Panc1 (cell line): Measurements from ENCODE around the gene XYLT1. TPM values are rescaled to one million over a fixed set of nuclear protein-coding genes. Genes with fewer than 3 reads are reported as not detected.

Source experiments
- ATAC-seq: fragments of 200-7000 bp; cut with Tn5 transposase; 2 replicates; pipeline ENCODE4 v1.9.1; 2020; ENCODE audit warnings: mild to moderate bottlenecking, moderate library complexity
- BruUV-seq: library from RNA; stranded (reverse); fragments of 400-500 nt; replicated peaks from 2 replicates; lab custom pipeline; 2021; lab: Mats Ljungman, UMichigan
- CTCF ChIA-PET: fragments of 300-600 bp; sonication (Branson Sonifier 250); formaldehyde crosslinking; loops from one replicate; lab custom pipeline; 2022; ENCODE audit warnings: antibody characterized with exemption; lab: Charles Lee
- POLR2A ChIA-PET: fragments of 300-600 bp; sonication (Branson Sonifier 250); formaldehyde crosslinking; loops from one replicate; lab custom pipeline; 2022; ENCODE audit warnings: antibody characterized with exemption; lab: Charles Lee
- DNase-seq: peaks from one replicate; pipeline ENCODE4 v3.0.0-alpha.2; 2010; ENCODE audit warnings: low read depth, low spot score
- H3K27ac ChIP-seq: 2 replicates; pipeline ENCODE4 v1.5.1; 2011; ENCODE audit warnings: mild to moderate bottlenecking, low read length, inconsistent platforms
- H3K27me3 ChIP-seq: fragments of 200-500 bp; sonication (Bioruptor generic); 2 replicates; pipeline ENCODE4 v1.6.0; 2014; ENCODE audit warnings: low read length, inconsistent platforms; ENCODE audit not compliant: control insufficient read depth, insufficient read depth
- H3K36me3 ChIP-seq: fragments of 200-500 bp; sonication (Bioruptor generic); 2 replicates; pipeline ENCODE4 v1.5.1; 2014; ENCODE audit warnings: inconsistent platforms, mild to moderate bottlenecking, low read length, moderate library complexity; ENCODE audit not compliant: control insufficient read depth, insufficient read depth
- H3K4me1 ChIP-seq: 2 replicates; pipeline ENCODE4 v1.5.1; 2011; ENCODE audit warnings: inconsistent platforms, mild to moderate bottlenecking, low read length, moderate library complexity; ENCODE audit not compliant: control insufficient read depth, insufficient read depth
- H3K4me3 ChIP-seq, 2 experiments: 2 replicates each; pipeline ENCODE4 v1.5.1; 2011 to 2012; ENCODE audit warnings: low read depth in 2 of 2, low read length in 2 of 2, mild to moderate bottlenecking in 2 of 2, inconsistent platforms in 1 of 2, moderate library complexity in 1 of 2
- H3K9me3 ChIP-seq: fragments of 200-500 bp; sonication (Bioruptor generic); 2 replicates; pipeline ENCODE4 v1.5.1; 2014; ENCODE audit warnings: low read depth, mild to moderate bottlenecking, inconsistent platforms, low read length, moderate library complexity; ENCODE audit not compliant: control insufficient read depth, insufficient read depth
- CTCF ChIP-seq: fragments of 450-650 bp; IDR thresholded peaks from 2 replicates; pipeline ENCODE4 v1.5.1; 2017; ENCODE audit warnings: mild to moderate bottlenecking
- POLR2AphosphoS5 ChIP-seq: IDR thresholded peaks from 2 replicates; pipeline ENCODE4 v1.6.1; 2012; ENCODE audit warnings: mild to moderate bottlenecking, low read depth, low read length, moderate library complexity
- SIN3A ChIP-seq: IDR thresholded peaks from 2 replicates; pipeline ENCODE4 v1.6.1; 2012; ENCODE audit warnings: low read depth, mild to moderate bottlenecking, low read length, moderate library complexity, borderline replicate concordance; ENCODE audit not compliant: insufficient read depth
- TCF7L2 ChIP-seq: IDR thresholded peaks from 2 replicates; pipeline ENCODE4 v1.6.1; 2011; ENCODE audit warnings: mild to moderate bottlenecking, low read depth, low read length, inconsistent platforms
- in situ Hi-C: cut with HindIII; loops from 2 replicates; pipeline ENCODE4 v1.10.0; 2016; ENCODE audit warnings: low sequenced_read_pairs, low pct_unique_long_range_greater_than_20kb
- intact Hi-C: fragments of 100-400 bp; cut with micrococcal nuclease; formaldehyde crosslinking; loops from one replicate; pipeline ENCODE4 v1.10.0; 2022; ENCODE audit not compliant: unreplicated experiment
- total RNA-seq: library from RNA; stranded (reverse); gene quantifications from one replicate; pipeline ENCODE4 v1.2.1, GENCODE V29; 2021; ENCODE audit not compliant: unreplicated experiment
- TF ChIP-seq, protein P1 (sequence below), 2 experiments: IDR thresholded peaks; 2 replicates each; pipeline ENCODE4 v1.6.1; 2011 to 2012; ENCODE audit warnings: low read depth in 2 of 2, control low read depth in 1 of 2, low read length in 1 of 2, mild to moderate bottlenecking in 1 of 2, moderate library complexity in 1 of 2; ENCODE audit not compliant: insufficient read depth in 1 of 2

The XYLT1 gene
- total RNA-seq, 1 experiment from 2014 or later: 0.62 TPM

GRCh38 chr16:17276010-17276530, 194.7 kb downstream of the XYLT1 start:
- H3K36me3 ChIP-seq: no peaks in the 10 kb centered on the region
- DNase-seq: no peak
- BruUV-seq: no TSS peak
- POLR2A ChIA-PET: no interaction called here
- TF ChIP-seq CTCF (no peak), SIN3A (no peak)
- TF ChIP-seq, protein P1, sequence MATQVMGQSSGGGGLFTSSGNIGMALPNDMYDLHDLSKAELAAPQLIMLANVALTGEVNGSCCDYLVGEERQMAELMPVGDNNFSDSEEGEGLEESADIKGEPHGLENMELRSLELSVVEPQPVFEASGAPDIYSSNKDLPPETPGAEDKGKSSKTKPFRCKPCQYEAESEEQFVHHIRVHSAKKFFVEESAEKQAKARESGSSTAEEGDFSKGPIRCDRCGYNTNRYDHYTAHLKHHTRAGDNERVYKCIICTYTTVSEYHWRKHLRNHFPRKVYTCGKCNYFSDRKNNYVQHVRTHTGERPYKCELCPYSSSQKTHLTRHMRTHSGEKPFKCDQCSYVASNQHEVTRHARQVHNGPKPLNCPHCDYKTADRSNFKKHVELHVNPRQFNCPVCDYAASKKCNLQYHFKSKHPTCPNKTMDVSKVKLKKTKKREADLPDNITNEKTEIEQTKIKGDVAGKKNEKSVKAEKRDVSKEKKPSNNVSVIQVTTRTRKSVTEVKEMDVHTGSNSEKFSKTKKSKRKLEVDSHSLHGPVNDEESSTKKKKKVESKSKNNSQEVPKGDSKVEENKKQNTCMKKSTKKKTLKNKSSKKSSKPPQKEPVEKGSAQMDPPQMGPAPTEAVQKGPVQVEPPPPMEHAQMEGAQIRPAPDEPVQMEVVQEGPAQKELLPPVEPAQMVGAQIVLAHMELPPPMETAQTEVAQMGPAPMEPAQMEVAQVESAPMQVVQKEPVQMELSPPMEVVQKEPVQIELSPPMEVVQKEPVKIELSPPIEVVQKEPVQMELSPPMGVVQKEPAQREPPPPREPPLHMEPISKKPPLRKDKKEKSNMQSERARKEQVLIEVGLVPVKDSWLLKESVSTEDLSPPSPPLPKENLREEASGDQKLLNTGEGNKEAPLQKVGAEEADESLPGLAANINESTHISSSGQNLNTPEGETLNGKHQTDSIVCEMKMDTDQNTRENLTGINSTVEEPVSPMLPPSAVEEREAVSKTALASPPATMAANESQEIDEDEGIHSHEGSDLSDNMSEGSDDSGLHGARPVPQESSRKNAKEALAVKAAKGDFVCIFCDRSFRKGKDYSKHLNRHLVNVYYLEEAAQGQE (IDR thresholded peaks at IDR 0.05; ENCODE audit: insufficient read depth in 1 of 2, low read depth in 2 of 2, low read length in 1 of 2): no peak
- ATAC-seq: no peak
- H3K4me3 ChIP-seq: no peak overlapping the region
- CTCF ChIA-PET: no interaction called here
- intact Hi-C loops (loop anchor here (10.0 kb wide), 1 partner anchor 59 kb away; no protein-coding TSS in a partner anchor), in situ Hi-C loops (no loop called here)
- H3K4me1 ChIP-seq: no peaks in the 10 kb centered on the region
- H3K27ac ChIP-seq: no peak overlapping the region
- H3K27me3 ChIP-seq: peaks cover 10% of the 10 kb centered on the region; the same call in 1 of the 2 replicates
- no peaks in the 10 kb centered on the region for H3K9me3 ChIP-seq

GRCh38 chr16:17275076-17276009, 195.4 kb downstream of the XYLT1 start:
- Histone ChIP-seq H3K4me3 (no peak overlapping the region), H3K36me3 (no peaks in the 10 kb centered on the region), H3K4me1 (no peaks in the 10 kb centered on the region), H3K9me3 (no peaks in the 10 kb centered on the region), H3K27me3 (peaks cover 10% of the 10 kb centered on the region; the same call in 1 of the 2 replicates), H3K27ac (no peak overlapping the region)
- intact Hi-C loops: loop anchor here (10.0 kb wide), 1 partner anchor 59 kb away; no protein-coding TSS in a partner anchor
- in situ Hi-C loops: no loop called here
- ATAC-seq: no peak
- DNase-seq: no peak
- CTCF ChIA-PET: no interaction called here
- TF ChIP-seq TCF7L2: no peak
- TF ChIP-seq POLR2AphosphoS5: no peak
- TF ChIP-seq, protein P1 (IDR thresholded peaks at IDR 0.05; ENCODE audit: insufficient read depth in 1 of 2, low read depth in 2 of 2, low read length in 1 of 2): no peak
- TF ChIP-seq CTCF: no peak
- no peak for TF ChIP-seq SIN3A
- no TSS peak for BruUV-seq
- POLR2A ChIA-PET: no interaction called here
